NCI-H1048 (cell line): ENCODE results near the gene ZZZ3.
"Not testable (repeated sequence)": the region's sequence is repeated elsewhere in the genome, so short reads cannot be mapped to it uniquely, and the experiment has no call there.

ENCODE experiments used
- DNase-seq: peaks from one replicate; lab custom pipeline; 2025; lab: John Stamatoyannopoulos, UW

Gene ZZZ3

GRCh38 chr1:77682460-77683159, at the start of gene ZZZ3:
TSS of gene ZZZ3 (minus strand) at chr1:77682658. CDS start at chr1:77633354, 49,304 bp downstream.
- DNase-seq, result peak; percentile 87

GRCh38 chr1:77732090-77732489, 49.6 kb upstream of the ZZZ3 start:
- DNase-seq, result no peak

DNA sequence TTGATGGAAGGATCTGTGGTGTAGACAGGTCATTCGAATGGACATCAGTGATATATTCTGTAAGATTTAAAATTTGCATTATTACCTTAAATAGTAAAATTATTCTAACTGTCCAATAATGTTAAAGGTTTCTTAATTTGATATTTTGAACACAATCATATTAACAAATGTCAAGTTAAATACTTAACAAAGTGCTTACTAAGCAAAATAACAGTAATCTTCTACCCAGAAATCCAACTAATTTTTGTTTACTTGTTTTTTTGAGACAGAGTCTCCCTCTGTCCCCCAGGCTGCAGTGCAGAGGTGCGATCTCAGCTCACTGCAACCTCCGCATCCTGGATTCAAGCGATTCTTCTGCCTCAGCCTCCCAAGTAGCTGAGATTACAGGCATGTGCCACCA, 43.2 kb upstream of the ZZZ3 start:
- no peak for DNase-seq

DNA sequence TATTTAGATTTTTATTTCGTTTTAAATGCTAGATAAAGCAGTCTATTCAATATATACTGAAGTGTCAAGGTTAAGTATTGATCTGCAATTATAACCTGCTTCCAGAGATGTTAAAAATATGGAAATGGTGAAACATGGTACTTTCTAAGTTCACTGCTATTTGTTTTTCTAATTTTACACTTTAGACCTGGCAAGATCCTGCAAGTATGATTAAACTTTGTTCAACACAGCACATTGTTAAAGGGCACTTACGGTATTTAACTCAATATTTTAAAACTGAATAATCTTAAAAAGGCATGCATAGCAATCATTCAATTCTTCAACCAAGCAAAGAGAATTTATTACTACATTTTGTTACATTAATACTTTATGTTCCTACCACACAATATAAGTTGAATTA, 35.7 kb upstream of the ZZZ3 start:
- no peak for DNase-seq

DNA sequence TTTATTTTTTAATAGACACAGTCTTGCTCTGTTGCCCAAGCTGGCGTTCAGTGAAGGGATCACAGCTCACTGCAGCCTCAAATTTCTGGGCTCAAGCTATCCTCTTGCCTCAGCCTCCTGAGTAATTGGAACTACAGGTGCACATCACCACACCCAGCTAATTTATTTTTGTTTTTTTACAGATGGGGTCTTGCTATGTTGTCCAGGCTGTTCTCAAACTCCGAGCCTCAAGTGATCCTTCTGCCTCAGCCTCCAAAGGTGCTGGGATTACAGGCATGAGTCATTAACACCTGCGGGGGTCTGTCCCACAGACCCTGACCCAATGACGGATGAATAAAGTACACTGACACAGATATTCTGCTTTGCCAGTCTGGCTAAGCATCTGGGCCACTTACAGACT, 33.6 kb upstream of the ZZZ3 start:
- no peak for DNase-seq

GRCh38 chr1:77709727-77710126, 27.3 kb upstream of the ZZZ3 start:
- DNase-seq, result no peak

DNA sequence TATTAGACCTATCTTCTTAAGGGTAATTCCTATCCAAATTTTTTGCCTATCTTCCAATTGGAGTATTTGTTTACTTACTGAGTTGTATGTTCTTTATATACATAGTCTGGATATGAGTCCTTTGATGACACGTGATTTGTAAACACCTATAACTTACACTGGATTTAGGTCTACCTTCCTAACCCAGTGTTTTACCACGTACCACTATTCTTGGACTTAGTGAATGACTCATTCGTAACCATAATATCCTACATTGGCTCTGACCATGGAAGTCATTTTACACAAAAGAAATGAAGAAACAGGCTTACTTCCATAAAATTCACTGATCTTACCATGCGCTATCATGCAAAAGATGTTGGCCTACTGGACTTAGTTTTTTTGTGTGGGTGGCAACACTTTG, 23.9 kb upstream of the ZZZ3 start:
- DNase-seq, result no peak

GRCh38 chr1:77704736-77705135, 22.3 kb upstream of the ZZZ3 start:
- DNase-seq, result no peak

DNA sequence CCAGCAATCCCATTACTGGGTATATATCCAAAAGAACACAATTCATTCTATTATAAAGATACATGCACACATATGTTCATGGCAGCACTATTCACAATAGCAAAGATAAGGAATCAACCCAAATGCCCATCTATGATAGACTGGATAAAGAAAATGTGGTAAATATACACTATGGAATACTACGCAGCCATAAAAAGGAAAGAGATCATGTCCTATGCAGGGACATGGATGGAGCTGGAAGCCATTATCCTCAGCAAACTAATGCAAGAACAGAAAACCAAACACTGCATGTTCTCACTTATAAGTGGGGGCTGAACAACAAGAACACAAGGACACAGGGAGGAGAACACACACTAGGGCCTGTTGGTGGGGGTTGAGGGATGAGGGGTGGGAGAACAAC, 17.2 kb upstream of the ZZZ3 start:
- DNase-seq, result not testable (repeated sequence)

DNA sequence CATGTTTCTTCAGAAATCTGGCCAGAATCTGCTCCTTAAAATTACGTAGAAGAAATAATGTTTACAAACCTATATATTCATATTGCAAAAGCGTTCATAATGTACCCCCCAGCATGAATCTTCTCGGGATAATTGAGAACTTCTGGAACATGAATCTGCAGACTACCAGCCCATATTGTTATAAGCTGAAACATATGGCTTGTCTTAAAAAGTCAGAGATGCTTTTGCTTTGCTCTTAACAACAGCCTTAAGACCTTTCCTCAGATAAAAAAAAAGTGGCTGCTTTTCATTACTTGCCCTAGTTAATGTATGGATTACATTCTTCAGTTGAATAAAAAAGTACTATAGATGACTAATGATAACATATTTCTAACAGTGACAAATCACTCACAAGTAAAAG, 15.0 kb upstream of the ZZZ3 start:
- no peak for DNase-seq

DNA sequence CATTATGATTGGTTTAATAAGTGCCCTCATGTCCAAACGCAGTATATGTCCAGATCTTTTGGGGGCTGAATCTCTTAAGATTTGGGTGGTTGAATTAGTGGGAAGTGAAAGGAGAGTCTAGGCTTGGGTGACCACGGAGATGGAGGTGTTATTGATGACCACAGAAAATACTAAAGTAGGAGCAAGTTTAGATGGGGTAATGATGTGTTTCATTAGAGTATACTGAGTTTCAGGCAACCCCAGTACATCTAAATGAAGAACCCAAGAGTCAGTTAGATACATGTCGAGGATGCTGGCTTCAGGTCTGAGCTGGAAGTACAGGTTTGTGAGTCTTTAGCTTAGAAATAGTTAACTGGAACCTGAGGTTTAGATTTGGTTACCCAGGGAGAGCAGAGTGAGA, 6.5 kb upstream of the ZZZ3 start:
- no peak for DNase-seq

DNA sequence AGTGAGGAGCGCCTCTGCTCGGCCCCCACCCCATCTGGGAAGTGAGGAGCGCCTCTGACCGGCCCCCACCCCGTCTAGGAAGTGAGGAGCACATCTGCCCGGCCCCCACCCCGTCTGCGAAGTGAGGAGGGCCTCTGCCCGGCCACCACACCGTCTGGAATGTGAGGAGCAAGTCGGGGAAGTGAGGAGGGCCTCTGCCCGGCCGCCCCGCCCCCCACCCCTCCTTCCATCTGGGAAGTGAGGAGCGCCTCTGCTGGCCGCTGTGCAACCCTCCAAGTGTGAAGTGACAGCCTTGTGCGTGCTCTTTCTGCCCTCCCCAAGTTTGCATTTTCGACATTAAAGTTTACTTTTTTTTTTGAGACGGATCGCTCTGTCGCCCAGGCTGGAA, 5.1 kb upstream of the ZZZ3 start:
- no peak for DNase-seq

GRCh38 chr1:77686796-77687518, 4.5 kb upstream of the ZZZ3 start:
- no peak for DNase-seq

- DNase-seq, result peak; percentile 51
Measured at GRCh38 chr1:77683160-77684148, 996 bp upstream of the ZZZ3 start.

GRCh38 chr1:77680173-77680572, 2.3 kb downstream of the ZZZ3 start:
- no peak for DNase-seq

DNA sequence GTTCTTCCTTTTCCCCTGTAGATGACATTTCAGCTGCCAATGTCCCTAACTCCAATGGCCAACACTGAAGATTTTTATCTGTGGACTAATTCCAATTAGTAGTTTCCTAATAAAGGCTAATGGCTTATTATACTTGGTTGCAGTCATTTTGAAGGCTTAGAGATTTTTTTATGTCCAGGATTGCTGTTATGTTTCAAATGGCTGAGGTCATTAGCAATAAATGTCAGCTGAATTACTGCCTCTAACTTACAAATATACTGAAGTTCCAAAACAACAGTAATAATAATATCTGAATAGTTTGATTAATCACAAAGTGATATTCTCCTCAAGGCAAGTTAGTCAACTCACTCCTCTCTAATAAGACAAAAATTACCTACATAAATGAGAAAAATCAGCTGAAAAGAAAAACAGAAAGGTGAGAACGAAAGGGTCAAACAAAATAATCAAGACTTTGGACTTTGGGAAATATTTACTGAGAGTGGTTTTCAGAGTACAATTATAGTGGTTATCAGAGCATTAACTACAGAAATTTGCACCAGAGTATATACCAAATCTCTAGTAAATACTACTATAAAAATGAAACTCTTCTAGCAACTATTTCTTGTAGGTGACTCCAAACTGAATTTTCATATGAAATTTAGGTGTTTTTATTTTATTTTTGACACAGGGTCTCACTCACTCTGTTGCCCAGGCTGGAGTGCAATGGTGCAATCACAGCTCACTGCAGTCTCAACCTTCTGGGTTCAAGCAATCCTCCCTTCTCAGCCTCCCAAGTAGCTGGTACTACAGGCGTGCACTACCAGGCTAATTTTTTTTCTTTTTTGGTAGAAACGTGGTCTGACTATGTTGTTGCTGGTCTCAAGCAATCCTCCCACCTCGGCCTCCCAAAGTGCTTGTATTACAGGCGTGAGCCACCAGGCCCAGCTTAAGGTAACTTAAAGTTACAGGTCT, 3.5 kb downstream of the ZZZ3 start:
- DNase-seq, result no peak

DNA sequence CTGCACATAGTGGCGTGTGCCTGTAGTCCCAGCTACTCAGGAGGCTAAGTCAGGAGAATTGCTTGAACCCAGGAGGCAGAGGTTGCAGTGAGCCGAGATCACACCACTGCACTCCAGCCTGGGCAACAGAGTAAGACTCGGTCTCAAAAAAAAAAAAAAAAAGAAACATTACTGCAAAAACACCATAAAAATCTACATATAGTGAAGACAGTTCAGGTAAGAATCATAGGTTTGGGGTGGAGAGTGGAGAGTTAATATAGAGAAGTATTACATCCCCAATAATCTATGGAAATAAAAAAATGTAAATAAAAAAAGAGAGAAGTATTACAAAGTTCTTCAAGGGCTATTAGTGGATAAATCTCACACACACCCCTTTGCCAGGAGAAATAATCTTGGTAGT, 7.7 kb downstream of the ZZZ3 start:
- DNase-seq, result not testable (repeated sequence)

DNA sequence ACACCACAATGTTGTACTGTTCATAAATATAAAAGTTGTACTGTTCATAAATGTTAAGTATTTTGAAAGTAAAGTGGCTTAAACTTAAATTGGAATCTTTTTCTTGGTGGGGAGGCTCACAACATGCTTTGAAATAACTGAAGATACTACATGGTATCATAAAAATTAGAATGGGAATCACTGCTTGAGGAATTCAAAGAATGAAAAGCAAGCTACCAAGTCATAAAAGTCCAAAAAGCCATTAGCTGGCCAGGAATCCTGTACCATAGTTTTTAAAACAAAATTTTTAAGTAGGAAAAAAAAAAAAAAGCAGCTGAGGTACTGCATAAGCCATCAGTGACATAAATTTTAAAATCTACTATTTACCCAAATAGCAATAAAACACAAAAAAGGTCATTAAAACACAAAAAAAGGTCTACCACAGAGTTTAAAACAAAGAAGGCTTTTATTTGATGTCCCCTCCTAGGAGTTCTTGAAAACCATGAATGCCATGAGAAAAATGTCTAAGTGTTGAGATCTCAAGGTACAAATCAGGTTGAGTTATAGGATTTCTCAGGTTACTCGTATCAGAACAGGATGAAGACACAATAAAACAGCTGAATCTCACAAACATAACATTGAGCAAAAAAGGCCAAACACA, 8.6 kb downstream of the ZZZ3 start:
- DNase-seq, result no peak

DNA sequence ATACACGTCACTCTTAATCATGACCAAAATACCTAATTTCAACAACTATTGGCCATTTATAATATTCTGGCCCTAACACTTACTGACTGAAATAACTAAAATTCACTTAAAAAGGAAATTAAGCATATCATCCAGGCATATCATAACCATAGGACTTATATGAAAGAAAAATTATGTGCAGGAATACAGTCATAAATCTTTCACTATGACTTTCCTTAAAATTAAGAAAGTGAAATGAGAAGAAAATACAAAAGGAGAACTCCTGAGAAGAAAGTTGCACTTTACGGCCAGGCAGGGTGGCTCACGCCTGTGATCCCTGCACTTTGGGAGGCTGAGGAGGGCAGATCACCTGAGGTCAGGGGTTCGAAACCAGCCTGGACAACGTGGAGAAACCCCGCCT, 9.4 kb downstream of the ZZZ3 start:
- DNase-seq, result no peak

DNA sequence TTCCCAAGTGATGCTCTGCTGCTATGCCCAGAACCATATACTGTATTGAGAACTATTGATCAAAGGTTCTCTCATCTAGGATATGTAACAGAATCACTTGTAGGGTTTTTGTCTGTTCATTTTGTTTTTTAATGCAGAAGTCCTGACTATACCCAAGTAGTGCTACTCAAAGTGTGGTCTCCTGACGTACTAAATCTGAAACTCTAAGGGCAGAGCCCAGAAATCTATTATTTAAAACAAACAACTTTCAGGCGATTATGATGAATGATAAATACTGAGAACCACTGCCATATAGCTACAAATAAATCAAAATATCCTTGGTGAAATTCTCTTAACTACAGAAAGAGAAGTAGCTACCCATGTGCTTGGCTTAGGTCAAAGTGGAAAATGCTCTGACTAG, 10.1 kb downstream of the ZZZ3 start:
- no peak for DNase-seq

DNA sequence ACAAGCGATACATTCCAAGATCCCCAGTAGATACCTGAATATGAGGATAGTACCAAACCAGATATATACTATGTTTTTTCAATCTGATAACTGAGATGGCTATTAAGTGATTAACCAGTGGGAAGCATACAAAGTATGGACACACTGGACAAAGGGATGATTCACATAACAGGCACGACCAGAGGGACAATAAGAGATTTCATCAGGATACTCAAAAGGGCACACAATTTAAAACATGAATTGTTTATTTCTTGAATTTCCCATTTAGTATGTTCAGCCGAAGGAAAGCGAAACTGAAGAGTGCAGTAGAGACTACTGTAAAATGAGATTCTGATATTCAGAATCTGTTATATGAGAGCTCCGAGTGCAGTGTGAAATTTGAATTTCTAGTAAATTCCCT, 10.6 kb downstream of the ZZZ3 start:
- DNase-seq, result no peak
